NCI-H2029 (cell line): ENCODE measurements around the gene NID1.
A peak's percentile ranks its signal among the peaks of the same experiment; 100 is the strongest.

Source experiments
- DNase-seq: peaks from one replicate; lab custom pipeline; 2025; lab: John Stamatoyannopoulos, UW

Gene NID1

GRCh38 chr1:236067854-236068454, 3.1 kb upstream of the NID1 start:
- no peak for DNase-seq

- no peak for DNase-seq
These were observed 2.0 kb upstream of the NID1 start for GRCh38 chr1:236066828-236067386.

GRCh38 chr1:236066054-236066453, 1.2 kb upstream of the NID1 start:
- no peak for DNase-seq

- no peak for DNase-seq
These were observed 667 bp upstream of the NID1 start for GRCh38 chr1:236065509-236066005.

GRCh38 chr1:236063919-236064673, 794 bp downstream of the NID1 start:
- no peak for DNase-seq

GRCh38 chr1:236063551-236063918, 1.4 kb downstream of the NID1 start:
- DNase-seq: no peak

- no peak for DNase-seq
These were observed 4.6 kb downstream of the NID1 start for GRCh38 chr1:236060286-236060685.

- no peak for DNase-seq
These were observed 5.9 kb downstream of the NID1 start for GRCh38 chr1:236059011-236059410.

GRCh38 chr1:236058141-236058934, 6.6 kb downstream of the NID1 start:
- no peak for DNase-seq

GRCh38 chr1:236057546-236057945, 7.3 kb downstream of the NID1 start:
- DNase-seq: no peak

GRCh38 chr1:236052232-236052993, 12.5 kb downstream of the NID1 start:
- DNase-seq: no peak

GRCh38 chr1:236051242-236051791, 13.6 kb downstream of the NID1 start:
- DNase-seq: no peak

GRCh38 chr1:236045771-236046170, 19.1 kb downstream of the NID1 start:
- no peak for DNase-seq

- no peak for DNase-seq
These were observed 20.5 kb downstream of the NID1 start for GRCh38 chr1:236044341-236044740.

GRCh38 chr1:236041631-236042618, 23.0 kb downstream of the NID1 start:
- DNase-seq: no peak

GRCh38 chr1:236039740-236040685, 24.9 kb downstream of the NID1 start:
- peak; percentile 28 for DNase-seq

GRCh38 chr1:236038034-236038433, 26.9 kb downstream of the NID1 start:
- DNase-seq: no peak

- DNase-seq: no peak
These were observed 29.2 kb downstream of the NID1 start for GRCh38 chr1:236035681-236036101.

- DNase-seq: no peak
These were observed 31.6 kb downstream of the NID1 start for GRCh38 chr1:236033336-236033735.
